Measurements from ENCODE around the gene OSR1. TPM values are rescaled to one million over a fixed set of nuclear protein-coding genes. Genes with fewer than 3 reads are reported as not detected.

OSR1 gene
- total RNA-seq, 1 donor from 2014 or later = not detected

GRCh38 chr2:19352946-19353720, 5.3 kb downstream of the OSR1 start:
- H3K4me2 ChIP-seq = no peak overlapping the region
- H3F3A ChIP-seq (ENCODE audit: low read depth) = peaks cover 23% of the 10 kb centered on the region
- TF ChIP-seq EZH2phosphoT487 (IDR thresholded peaks at IDR 0.05) = peak; percentile 74
- TF ChIP-seq CTCF (IDR thresholded peaks at IDR 0.05) = peak; percentile 34
- TF ChIP-seq EZH2 (IDR thresholded peaks at IDR 0.05) = peak; percentile 83
- no peak overlapping the region for H3K9ac ChIP-seq
- no peak overlapping the region for H3K27ac ChIP-seq
- H3K9me3 ChIP-seq (ENCODE audit: low read depth) = no peaks in the 10 kb centered on the region
- Mint-ChIP-seq H3K4me1 (peaks cover 36% of the 10 kb centered on the region), H3K36me3 (peaks cover 2% of the 10 kb centered on the region), H3K27me3 (ENCODE audit: insufficient read depth, low read depth) (peaks cover 84% of the 10 kb centered on the region), H3K9me3 (peaks cover 17% of the 10 kb centered on the region), H3K4me3 (peak overlapping the region; percentile 52), H3K27ac (no peak overlapping the region)
- H3K79me2 ChIP-seq (ENCODE audit: low read depth) = no peaks in the 10 kb centered on the region
- H3K4me1 ChIP-seq = peaks cover 37% of the 10 kb centered on the region
- H3K27me3 ChIP-seq = peaks cover 99% of the 10 kb centered on the region
- peak; percentile 50 for DNase-seq (ENCODE audit: low spot score)
- H4K20me1 ChIP-seq (ENCODE audit: low read depth) = peaks cover 91% of the 10 kb centered on the region
- no peak overlapping the region for H3K4me3 ChIP-seq
- no peaks in the 10 kb centered on the region for H3K36me3 ChIP-seq
- no peak overlapping the region for H2AFZ ChIP-seq (replicated peaks)

- TF ChIP-seq CTCF (IDR thresholded peaks at IDR 0.05) = no peak
- peak; percentile 62 for TF ChIP-seq EZH2phosphoT487 (IDR thresholded peaks at IDR 0.05)
- peak; percentile 72 for TF ChIP-seq EZH2 (IDR thresholded peaks at IDR 0.05)
- Histone ChIP-seq H3K9ac (no peak overlapping the region), H3K27ac (no peak overlapping the region), H3F3A (ENCODE audit: low read depth) (peaks cover 13% of the 10 kb centered on the region), H3K36me3 (no peaks in the 10 kb centered on the region), H3K79me2 (ENCODE audit: low read depth) (peaks cover 5% of the 10 kb centered on the region), H4K20me1 (ENCODE audit: low read depth) (peaks cover 80% of the 10 kb centered on the region), H3K27me3 (peaks cover 89% of the 10 kb centered on the region), H3K9me3 (ENCODE audit: low read depth) (no peaks in the 10 kb centered on the region), H2AFZ (replicated peaks) (no peak overlapping the region), H3K4me3 (peak overlapping the region; percentile 49), H3K4me2 (peak overlapping the region; percentile 87), H3K4me1 (peaks cover 27% of the 10 kb centered on the region)
- peaks cover 83% of the 10 kb centered on the region for H3K27me3 Mint-ChIP-seq (ENCODE audit: insufficient read depth, low read depth)
- DNase-seq (ENCODE audit: low spot score) = peak; percentile 54
- H3K4me1 Mint-ChIP-seq = peaks cover 31% of the 10 kb centered on the region
- no peak overlapping the region for H3K4me3 Mint-ChIP-seq
- H3K36me3 Mint-ChIP-seq = peaks cover 2% of the 10 kb centered on the region
- peaks cover 17% of the 10 kb centered on the region for H3K9me3 Mint-ChIP-seq
- no peak overlapping the region for H3K27ac Mint-ChIP-seq
Measured at GRCh38 chr2:19351899-19352697, 6.3 kb downstream of the OSR1 start.

GRCh38 chr2:19351499-19351898, 6.9 kb downstream of the OSR1 start:
- H3K9me3 ChIP-seq (ENCODE audit: low read depth) = no peaks in the 10 kb centered on the region
- Mint-ChIP-seq H3K9me3 (peaks cover 17% of the 10 kb centered on the region), H3K4me1 (peaks cover 29% of the 10 kb centered on the region), H3K36me3 (peaks cover 2% of the 10 kb centered on the region), H3K4me3 (no peak overlapping the region), H3K27me3 (ENCODE audit: insufficient read depth, low read depth) (peaks cover 77% of the 10 kb centered on the region), H3K27ac (no peak overlapping the region)
- H4K20me1 ChIP-seq (ENCODE audit: low read depth) = peaks cover 75% of the 10 kb centered on the region
- DNase-seq (ENCODE audit: low spot score) = peak; percentile 51
- no peaks in the 10 kb centered on the region for H3K36me3 ChIP-seq
- H3K4me3 ChIP-seq = peak overlapping the region; percentile 49
- H2AFZ ChIP-seq (replicated peaks) = no peak overlapping the region
- no peak overlapping the region for H3K9ac ChIP-seq
- peaks cover 10% of the 10 kb centered on the region for H3F3A ChIP-seq (ENCODE audit: low read depth)
- no peak overlapping the region for H3K27ac ChIP-seq
- peaks cover 21% of the 10 kb centered on the region for H3K4me1 ChIP-seq
- H3K79me2 ChIP-seq (ENCODE audit: low read depth) = peaks cover 6% of the 10 kb centered on the region
- peak overlapping the region; percentile 87 for H3K4me2 ChIP-seq
- H3K27me3 ChIP-seq = peaks cover 83% of the 10 kb centered on the region
- TF ChIP-seq EZH2 (IDR thresholded peaks at IDR 0.05) (peak; percentile 53), EZH2phosphoT487 (IDR thresholded peaks at IDR 0.05) (peak; percentile 54), CTCF (IDR thresholded peaks at IDR 0.05) (no peak)

Data from neural progenitor cell (in vitro differentiated cells).